Measurements from ENCODE around the gene IFIT2. TPM values are rescaled to one million over a fixed set of nuclear protein-coding genes. Genes with fewer than 3 reads are reported as not detected.

The IFIT2 gene
- polyA plus RNA-seq, 3 donors, result 9.7 to 25.2 (median 15.5) TPM

GRCh38 chr10:89263091-89263490 is 38.8 kb upstream of the IFIT2 start:
- Histone ChIP-seq H3K9ac (ENCODE audit: insufficient read depth, low read length, poor library complexity, severe bottlenecking) (no peak overlapping the region), H4K20me1 (ENCODE audit: insufficient read depth, low read length) (no peaks in the 10 kb centered on the region), H3K27ac (ENCODE audit: low read depth in 1 of 2, low read length in 2 of 2) (no peak overlapping the region), H3K27me3 (ENCODE audit: control insufficient read depth in 2 of 2, insufficient read depth in 2 of 2, low read length in 2 of 2) (no peaks in the 10 kb centered on the region), H3K36me3 (replicated peaks in 1 of 2; ENCODE audit: control insufficient read depth in 1 of 2, insufficient read depth in 2 of 2, low read length in 2 of 2) (no peaks in the 10 kb centered on the region), H3K9me3 (replicated peaks in 1 of 2; ENCODE audit: control insufficient read depth in 1 of 2, insufficient read depth in 1 of 2, low read length in 2 of 2) (peaks cover 8 to 12% of the 10 kb centered on the region in 2 donors), H3K79me2 (ENCODE audit: insufficient read depth, low read length) (no peaks in the 10 kb centered on the region), H3K4me3 (replicated peaks in 1 of 3; ENCODE audit: low read depth in 2 of 3, low read length in 3 of 3) (no peak overlapping the region), H3K4me2 (replicated peaks; ENCODE audit: extremely low read depth, low read length, poor library complexity, severe bottlenecking) (no peak overlapping the region), H2AFZ (ENCODE audit: insufficient read depth, low read depth, low read length, poor library complexity, severe bottlenecking) (no peak overlapping the region), H3K4me1 (ENCODE audit: control insufficient read depth in 1 of 2, insufficient read depth in 2 of 2, low read length in 2 of 2) (peaks cover 12 to 18% of the 10 kb centered on the region in 2 donors)
- WGBS (ENCODE audit: insufficient coverage), result 50% methylated on average over 1 of the region's 1 CpG
- Mint-ChIP-seq H3K27me3 (ENCODE audit: low read depth in 3 of 3) (no peaks in the 10 kb centered on the region), H3K4me3 (no peak overlapping the region), H3K9me3 (peaks cover 0 to 9% (median 7%) of the 10 kb centered on the region in 7 donors), H3K27ac (peak overlapping the region in 1 of 7 donors; percentile 41), H3K36me3 (peaks cover 0 to 3% of the 10 kb centered on the region in 2 donors), H3K4me1 (peaks cover 17% of the 10 kb centered on the region)
- no peak for TF ChIP-seq CTCF (IDR thresholded peaks at IDR 0.05)
- intact Hi-C loops (cut with micrococcal nuclease), result no loop called here
- DNase-seq, result no peak

- Histone ChIP-seq H3K79me2 (ENCODE audit: insufficient read depth, low read length) (no peaks in the 10 kb centered on the region), H3K9me3 (replicated peaks in 1 of 2; ENCODE audit: control insufficient read depth in 1 of 2, insufficient read depth in 1 of 2, low read length in 2 of 2) (peaks cover 8 to 12% of the 10 kb centered on the region in 2 donors), H2AFZ (ENCODE audit: insufficient read depth, low read depth, low read length, poor library complexity, severe bottlenecking) (no peak overlapping the region), H3K4me3 (replicated peaks in 1 of 3; ENCODE audit: low read depth in 2 of 3, low read length in 3 of 3) (no peak overlapping the region), H3K4me2 (replicated peaks; ENCODE audit: extremely low read depth, low read length, poor library complexity, severe bottlenecking) (no peak overlapping the region), H3K36me3 (replicated peaks in 1 of 2; ENCODE audit: control insufficient read depth in 1 of 2, insufficient read depth in 2 of 2, low read length in 2 of 2) (no peaks in the 10 kb centered on the region), H3K9ac (ENCODE audit: insufficient read depth, low read length, poor library complexity, severe bottlenecking) (no peak overlapping the region), H3K27me3 (ENCODE audit: control insufficient read depth in 2 of 2, insufficient read depth in 2 of 2, low read length in 2 of 2) (no peaks in the 10 kb centered on the region), H3K27ac (ENCODE audit: low read depth in 1 of 2, low read length in 2 of 2) (no peak overlapping the region), H3K4me1 (ENCODE audit: control insufficient read depth in 1 of 2, insufficient read depth in 2 of 2, low read length in 2 of 2) (peaks cover 9 to 15% of the 10 kb centered on the region in 2 donors), H4K20me1 (ENCODE audit: insufficient read depth, low read length) (no peaks in the 10 kb centered on the region)
- Mint-ChIP-seq H3K4me1 (peaks cover 15% of the 10 kb centered on the region), H3K9me3 (peaks cover 0 to 9% (median 7%) of the 10 kb centered on the region in 7 donors), H3K27ac (no peak overlapping the region), H3K36me3 (peaks cover 0 to 3% of the 10 kb centered on the region in 2 donors), H3K4me3 (no peak overlapping the region), H3K27me3 (ENCODE audit: low read depth in 3 of 3) (no peaks in the 10 kb centered on the region)
- no peak for TF ChIP-seq CTCF (IDR thresholded peaks at IDR 0.05)
- no peak for DNase-seq
- WGBS (ENCODE audit: insufficient coverage), result 83% methylated on average over 1 of the region's 1 CpG
- intact Hi-C loops (cut with micrococcal nuclease), result no loop called here
Observed at GRCh38 chr10:89263531-89263930, 38.3 kb upstream of the IFIT2 start.

All from CD14-positive monocyte (primary cell).